ENCODE data around the gene ZBTB47.

GRCh38 chr3:42701371-42702065 lies 48.0 kb downstream of the ZBTB47 start:
- TF ChIP-seq, protein P1, sequence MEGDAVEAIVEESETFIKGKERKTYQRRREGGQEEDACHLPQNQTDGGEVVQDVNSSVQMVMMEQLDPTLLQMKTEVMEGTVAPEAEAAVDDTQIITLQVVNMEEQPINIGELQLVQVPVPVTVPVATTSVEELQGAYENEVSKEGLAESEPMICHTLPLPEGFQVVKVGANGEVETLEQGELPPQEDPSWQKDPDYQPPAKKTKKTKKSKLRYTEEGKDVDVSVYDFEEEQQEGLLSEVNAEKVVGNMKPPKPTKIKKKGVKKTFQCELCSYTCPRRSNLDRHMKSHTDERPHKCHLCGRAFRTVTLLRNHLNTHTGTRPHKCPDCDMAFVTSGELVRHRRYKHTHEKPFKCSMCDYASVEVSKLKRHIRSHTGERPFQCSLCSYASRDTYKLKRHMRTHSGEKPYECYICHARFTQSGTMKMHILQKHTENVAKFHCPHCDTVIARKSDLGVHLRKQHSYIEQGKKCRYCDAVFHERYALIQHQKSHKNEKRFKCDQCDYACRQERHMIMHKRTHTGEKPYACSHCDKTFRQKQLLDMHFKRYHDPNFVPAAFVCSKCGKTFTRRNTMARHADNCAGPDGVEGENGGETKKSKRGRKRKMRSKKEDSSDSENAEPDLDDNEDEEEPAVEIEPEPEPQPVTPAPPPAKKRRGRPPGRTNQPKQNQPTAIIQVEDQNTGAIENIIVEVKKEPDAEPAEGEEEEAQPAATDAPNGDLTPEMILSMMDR (IDR thresholded peaks at IDR 0.05): no peak
- no peak for TF ChIP-seq EP300 (IDR thresholded peaks at IDR 0.05; ENCODE audit: low read depth)
- no peak for TF ChIP-seq POLR2AphosphoS5 (IDR thresholded peaks at IDR 0.05)
- TF ChIP-seq POLR2A (IDR thresholded peaks at IDR 0.05): no peak
